Peyer's patch (tissue), 4 donors: Measurements from ENCODE around the gene RFX1. TPM values are rescaled to one million over a fixed set of nuclear protein-coding genes. Genes with fewer than 3 reads are reported as not detected.

Experiments used
- DNase-seq, 3 donors: peaks; one replicate each; pipeline ENCODE4 v3.0.0-alpha.2; 2017 to 2019
- H3K27ac ChIP-seq, 4 donors: fragments of 200-600 bp; sonication (generic); one replicate each; pipeline ENCODE4 v1.5.1; 2016 to 2019
- H3K27me3 ChIP-seq, 2 donors: fragments of 200-600 bp; sonication (generic); one replicate each; pipeline ENCODE4 v1.5.1; 2019
- H3K36me3 ChIP-seq, 3 donors: fragments of 200-600 bp; sonication (generic); one replicate each; pipeline ENCODE4 v1.5.1; 2016 to 2019
- H3K4me1 ChIP-seq, 4 donors: fragments of 200-600 bp; sonication (generic); one replicate each; pipeline ENCODE4 v1.5.1; 2016 to 2019
- H3K4me3 ChIP-seq, 4 donors: fragments of 200-600 bp; sonication (generic); 1 replicate in 3 of 4; 2 replicates in 1 of 4; pipeline ENCODE4 v1.5.1; 2016 to 2019; ENCODE audit warnings: mild to moderate bottlenecking in 1 of 4
- H3K9me3 ChIP-seq, 4 donors: fragments of 200-600 bp; sonication (generic); one replicate each; pipeline ENCODE4 v1.5.1; 2016 to 2019; ENCODE audit warnings: mild to moderate bottlenecking in 1 of 4
- CTCF ChIP-seq, 6 experiments: fragments of 450-650 bp in 4 of 6; fragments of 200-600 bp in 2 of 6; sonication (generic) in 1 of 6; IDR thresholded peaks; one replicate each; pipeline ENCODE4 v1.5.1; 2017 to 2019; ENCODE audit warnings: antibody characterized with exemption in 6 of 6, mild to moderate bottlenecking in 3 of 6, moderate library complexity in 1 of 6
- POLR2A ChIP-seq, 2 donors: fragments of 450-650 bp; IDR thresholded peaks; one replicate each; pipeline ENCODE4 v1.5.1; 2017; ENCODE audit warnings: antibody characterized with exemption in 2 of 2, mild to moderate bottlenecking in 2 of 2, moderate library complexity in 2 of 2
- total RNA-seq, 4 donors: library from RNA; depleted of rRNA; stranded (reverse); fragments of >200 nt; gene quantifications; one replicate each; pipeline ENCODE4 v1.1.0, GENCODE V29; 2016

RFX1 gene
- total RNA-seq, 4 donors from 2014 or later = 5.8 to 19.0 (median 9.6) TPM

GRCh38 chr19:13958043-13958442, 48.1 kb downstream of the RFX1 start:
- TF ChIP-seq CTCF (IDR thresholded peaks at IDR 0.05) (no peak), POLR2A (IDR thresholded peaks at IDR 0.05) (no peak)
- Histone ChIP-seq H3K4me3 (no peak overlapping the region), H3K27me3 (no peaks in the 10 kb centered on the region), H3K9me3 (no peaks in the 10 kb centered on the region), H3K4me1 (peaks cover 0 to 11% (median 4%) of the 10 kb centered on the region in 4 donors), H3K36me3 (peaks cover 0 to 88% (median 0%) of the 10 kb centered on the region in 3 donors), H3K27ac (no peak overlapping the region)
- no peak for DNase-seq

DNA sequence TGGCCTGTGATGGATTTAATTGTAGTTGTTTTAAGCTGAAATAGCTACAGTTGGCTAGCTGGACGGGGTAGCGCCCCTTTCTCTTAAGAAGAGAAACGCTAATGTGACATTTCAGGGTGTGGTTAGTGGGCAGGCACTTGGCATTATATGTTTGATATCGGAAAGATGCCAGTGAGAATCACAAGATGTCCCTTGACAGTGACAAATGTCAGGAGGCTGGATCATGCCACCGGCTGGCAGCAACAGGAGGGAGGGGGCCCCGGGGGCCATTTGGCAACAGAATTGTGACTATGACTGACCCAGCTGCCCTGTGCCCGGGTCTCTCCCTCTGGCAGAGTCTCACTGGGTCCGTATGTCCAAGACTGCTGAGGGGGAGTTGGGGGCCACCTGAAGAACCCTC, 49.1 kb downstream of the RFX1 start:
- no peaks in the 10 kb centered on the region for H3K9me3 ChIP-seq
- H3K27me3 ChIP-seq = no peaks in the 10 kb centered on the region
- peaks cover 0 to 14% (median 5%) of the 10 kb centered on the region in 4 donors for H3K4me1 ChIP-seq
- H3K4me3 ChIP-seq = no peak overlapping the region
- H3K27ac ChIP-seq = no peak overlapping the region
- DNase-seq = no peak
- no peak for TF ChIP-seq CTCF (IDR thresholded peaks at IDR 0.05)
- TF ChIP-seq POLR2A (IDR thresholded peaks at IDR 0.05) = no peak
- H3K36me3 ChIP-seq = peaks cover 0 to 78% (median 0%) of the 10 kb centered on the region in 3 donors

- Histone ChIP-seq H3K27me3 (no peaks in the 10 kb centered on the region), H3K27ac (no peak overlapping the region), H3K4me3 (no peak overlapping the region), H3K9me3 (no peaks in the 10 kb centered on the region), H3K4me1 (peaks cover 0 to 14% (median 5%) of the 10 kb centered on the region in 4 donors), H3K36me3 (peaks cover 0 to 72% (median 0%) of the 10 kb centered on the region in 3 donors)
- no peak for DNase-seq
- TF ChIP-seq POLR2A (IDR thresholded peaks at IDR 0.05) (no peak), CTCF (IDR thresholded peaks at IDR 0.05) (no peak)
Observed at GRCh38 chr19:13956365-13956744, 49.8 kb downstream of the RFX1 start.

- H3K4me1 ChIP-seq = peaks cover 0 to 14% (median 5%) of the 10 kb centered on the region in 4 donors
- H3K27ac ChIP-seq = no peak overlapping the region
- H3K36me3 ChIP-seq = peaks cover 0 to 67% (median 0%) of the 10 kb centered on the region in 3 donors
- TF ChIP-seq CTCF (IDR thresholded peaks at IDR 0.05) (no peak), POLR2A (IDR thresholded peaks at IDR 0.05) (no peak)
- no peaks in the 10 kb centered on the region for H3K9me3 ChIP-seq
- no peak overlapping the region for H3K4me3 ChIP-seq
- H3K27me3 ChIP-seq = no peaks in the 10 kb centered on the region
- DNase-seq = no peak
Observed at GRCh38 chr19:13955662-13956364, 50.3 kb downstream of the RFX1 start.

- H3K36me3 ChIP-seq = peaks cover 0 to 51% (median 0%) of the 10 kb centered on the region in 3 donors
- no peak for DNase-seq
- TF ChIP-seq POLR2A (IDR thresholded peaks at IDR 0.05) (no peak), CTCF (IDR thresholded peaks at IDR 0.05) (no peak)
- H3K4me3 ChIP-seq = no peak overlapping the region
- H3K4me1 ChIP-seq = peaks cover 0 to 14% (median 5%) of the 10 kb centered on the region in 4 donors
- H3K27ac ChIP-seq = no peak overlapping the region
- H3K27me3 ChIP-seq = no peaks in the 10 kb centered on the region
- H3K9me3 ChIP-seq = no peaks in the 10 kb centered on the region
Observed at GRCh38 chr19:13954185-13954584, 51.9 kb downstream of the RFX1 start.
